ENCODE data around the gene APELA.
"Not testable (repeated sequence)": the region's sequence is repeated elsewhere in the genome, so short reads cannot be mapped to it uniquely, and the experiment has no call there.

Gene APELA, protein sequence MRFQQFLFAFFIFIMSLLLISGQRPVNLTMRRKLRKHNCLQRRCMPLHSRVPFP

DNA sequence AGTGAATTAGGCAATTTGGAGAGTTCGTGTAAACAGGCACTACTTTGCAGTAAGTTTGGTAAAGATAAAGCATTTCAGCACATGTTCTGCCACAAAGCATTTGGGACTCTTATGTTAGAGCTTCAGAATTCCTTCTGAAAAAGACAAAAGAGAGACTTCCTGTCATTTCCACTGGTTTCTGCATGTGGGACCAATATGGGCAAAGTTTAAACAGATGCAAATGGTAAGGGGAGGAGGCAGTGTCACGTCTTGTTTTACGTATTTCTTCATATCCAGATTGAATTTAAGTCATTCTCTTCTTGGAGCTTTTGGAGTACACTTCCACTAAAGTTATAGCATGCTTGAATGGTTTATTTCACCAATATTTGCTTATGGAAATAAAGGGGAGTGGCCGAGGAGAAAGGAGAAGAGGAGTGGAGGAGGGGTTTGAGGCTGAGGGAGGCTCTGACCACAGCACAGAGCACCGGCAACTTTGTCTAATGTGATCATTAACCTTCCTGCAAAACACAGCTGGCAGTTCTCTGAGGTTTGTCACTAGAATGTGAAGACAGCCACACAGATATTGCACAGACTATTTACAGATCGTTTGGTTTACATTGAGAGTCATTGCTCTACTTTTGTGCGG, at the start of gene APELA:
Gene APELA, plus strand, starts transcription at position 479 of the 625 bp plus-strand sequence. CDS start 154 bp downstream, outside the sequence.
- DNase-seq (no peak), ATAC-seq (no peak)

DNA sequence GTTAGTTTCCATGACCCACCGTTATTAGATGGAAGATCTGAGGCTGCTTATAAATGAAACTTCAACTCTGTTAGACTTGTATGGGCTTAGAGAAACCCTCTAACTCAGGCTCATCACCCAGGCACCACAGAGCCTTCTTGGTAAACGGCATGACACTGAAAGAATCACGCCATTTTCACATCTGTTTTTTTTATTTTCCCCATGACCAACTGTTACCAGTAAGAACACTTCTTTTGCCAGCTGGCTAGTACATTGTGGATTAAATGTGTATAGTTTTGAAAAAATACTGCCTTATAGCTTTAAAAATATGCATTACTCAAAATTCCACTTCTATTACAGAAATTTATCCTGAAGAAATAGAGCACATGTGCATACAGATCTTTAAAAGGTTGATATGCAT, 48.0 kb upstream of the APELA start:
- no peak for ATAC-seq

DNA sequence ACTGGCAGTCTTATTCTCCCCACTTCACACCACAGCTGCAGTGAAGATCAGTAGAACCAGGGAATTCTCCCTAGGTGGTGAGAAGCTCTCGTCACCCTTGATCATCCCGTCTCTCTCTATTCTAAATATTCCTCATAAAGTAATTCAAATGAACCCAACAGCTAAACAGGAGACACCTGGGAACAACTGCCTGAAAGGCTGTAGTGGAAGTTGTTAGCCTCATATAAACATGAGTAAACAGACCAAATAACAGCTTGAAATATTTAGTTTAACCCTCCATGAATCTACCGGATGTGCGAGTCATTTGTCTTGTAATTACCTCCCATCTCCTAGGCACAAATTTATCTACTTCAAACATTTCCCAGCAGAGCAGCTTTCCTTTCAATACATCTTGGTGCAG, 30.4 kb upstream of the APELA start:
- DNase-seq (no peak), ATAC-seq (no peak)

More for the DNA sequence above, 48.0 kb upstream of the APELA start:
- no peak for DNase-seq

DNA sequence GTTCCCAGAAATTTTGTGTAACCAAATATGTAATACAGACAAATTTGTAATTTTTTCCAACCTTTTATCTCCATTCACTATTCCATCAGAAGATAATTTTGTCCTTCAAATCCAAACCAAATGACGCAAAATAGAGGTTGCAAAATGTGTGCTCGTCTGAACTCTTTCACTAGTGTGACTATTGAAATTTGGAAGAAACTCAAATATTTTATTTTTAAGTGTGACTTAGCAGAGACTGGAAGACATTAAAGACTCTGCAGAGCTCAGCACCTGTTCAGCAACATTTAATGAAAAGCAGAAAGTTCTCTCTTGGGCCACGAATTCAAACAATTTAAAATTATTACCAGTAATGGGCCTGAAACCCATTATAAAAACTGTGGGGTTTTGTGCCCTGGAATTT, 30.0 kb upstream of the APELA start:
- ATAC-seq, result no peak
- DNase-seq, result no peak

DNA sequence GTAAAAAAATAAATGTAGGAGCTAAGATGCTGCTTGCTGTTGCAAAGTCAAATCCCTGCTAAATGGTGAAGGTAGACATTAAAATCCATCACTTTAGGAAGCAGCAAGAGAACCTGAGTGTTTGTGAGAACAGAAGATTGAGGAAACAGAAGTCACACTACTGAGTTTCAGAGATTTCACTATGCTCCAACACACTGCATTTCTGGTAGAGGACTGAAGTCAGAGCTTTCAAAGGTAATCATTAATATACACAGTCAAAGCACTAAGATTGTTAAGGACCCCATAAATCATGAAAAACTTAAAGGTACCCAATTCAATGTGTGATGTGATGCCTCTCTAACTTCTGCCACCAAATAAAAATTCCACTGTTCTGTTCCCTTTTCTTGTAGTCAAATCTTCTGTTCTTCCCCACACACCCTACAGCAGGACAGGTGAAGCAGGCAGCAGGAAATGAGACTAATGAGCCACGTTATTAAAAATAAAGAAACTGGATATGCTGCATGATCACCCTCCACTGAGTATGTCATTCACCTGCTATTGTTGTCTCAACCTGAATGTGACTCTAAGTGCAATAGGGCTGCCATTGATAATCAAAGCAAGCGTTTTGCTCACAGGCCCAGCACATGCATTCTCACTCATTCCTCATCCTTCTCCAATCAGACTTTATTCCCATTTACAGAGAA, 28.9 kb upstream of the APELA start:
- no peak for DNase-seq
- ATAC-seq, result no peak

GRCh38 chr4:164856396-164856795, 20.6 kb upstream of the APELA start:
- no peak for ATAC-seq
- no peak for DNase-seq

DNA sequence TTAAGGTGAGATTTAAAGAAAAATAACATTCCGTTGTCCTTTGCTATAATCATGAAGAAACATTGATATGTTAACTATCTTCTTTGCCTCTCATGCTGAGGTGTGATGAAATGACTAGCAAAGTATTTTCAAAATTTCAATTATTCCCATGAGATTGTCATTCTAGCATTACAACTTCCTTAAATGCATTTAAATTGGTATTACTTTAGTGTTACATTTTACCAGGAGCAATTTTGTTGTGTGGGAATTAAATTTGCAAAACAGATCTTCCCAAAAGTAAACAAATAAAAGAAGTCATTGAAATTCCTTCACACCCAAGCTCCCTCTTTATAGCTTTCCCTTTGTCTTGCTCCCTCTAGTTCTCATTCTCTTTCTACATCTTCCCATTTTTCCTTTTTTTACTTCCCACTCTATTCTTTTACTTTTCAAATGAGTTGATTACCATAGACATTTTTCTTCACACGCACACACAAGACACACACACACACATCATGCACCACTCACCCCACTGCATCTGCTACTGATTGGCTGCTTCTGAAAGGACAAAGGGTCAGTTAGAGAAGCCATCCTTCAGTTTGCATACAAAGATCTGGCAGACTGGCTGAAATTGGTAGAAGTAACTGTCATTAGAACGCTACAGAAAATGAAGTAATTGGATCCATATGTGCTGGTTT, 10.0 kb upstream of the APELA start:
- DNase-seq, result no peak
- ATAC-seq, result no peak

GRCh38 chr4:164871673-164872072, 5.3 kb upstream of the APELA start:
- ATAC-seq (no peak), DNase-seq (no peak)

DNA sequence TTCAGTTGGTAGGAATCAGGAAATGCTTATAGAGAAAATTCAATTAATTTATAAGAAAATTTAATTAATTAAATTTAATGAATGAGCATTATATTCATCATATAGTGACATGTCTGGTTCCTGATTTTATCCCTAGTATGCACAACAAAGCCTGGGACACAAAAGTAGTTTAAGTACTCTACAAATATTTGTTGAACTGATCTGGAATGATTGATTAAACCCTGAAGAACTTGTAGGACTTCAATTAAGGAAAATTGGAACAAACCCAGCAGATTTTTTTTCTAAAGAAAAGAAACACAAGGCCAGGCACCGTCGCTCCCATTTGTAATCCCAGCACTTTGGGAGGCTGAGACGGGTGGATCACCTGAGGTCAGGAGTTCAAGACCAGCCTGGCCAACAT, 4.5 kb upstream of the APELA start:
- no peak for DNase-seq
- ATAC-seq, result no peak

DNA sequence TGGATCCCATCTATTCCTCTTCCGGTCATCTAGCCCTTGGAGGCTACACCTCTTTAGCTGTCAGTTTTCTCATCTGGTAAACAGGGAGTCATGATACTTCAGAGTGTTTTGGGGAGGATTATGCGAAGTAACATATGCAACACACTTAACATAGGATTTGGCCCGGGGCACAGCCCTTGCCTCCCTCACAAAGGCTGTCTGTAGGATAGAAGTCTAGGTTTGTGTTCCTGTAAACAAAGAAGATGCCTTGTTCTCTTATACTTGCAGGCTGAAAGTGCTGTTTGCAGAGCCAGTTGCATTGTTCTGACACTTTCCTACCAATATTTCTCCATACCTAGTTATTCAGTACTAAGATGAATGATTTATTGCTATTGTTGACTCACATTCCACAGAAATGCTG, 2.2 kb upstream of the APELA start:
- ATAC-seq (no peak), DNase-seq (no peak)

DNA sequence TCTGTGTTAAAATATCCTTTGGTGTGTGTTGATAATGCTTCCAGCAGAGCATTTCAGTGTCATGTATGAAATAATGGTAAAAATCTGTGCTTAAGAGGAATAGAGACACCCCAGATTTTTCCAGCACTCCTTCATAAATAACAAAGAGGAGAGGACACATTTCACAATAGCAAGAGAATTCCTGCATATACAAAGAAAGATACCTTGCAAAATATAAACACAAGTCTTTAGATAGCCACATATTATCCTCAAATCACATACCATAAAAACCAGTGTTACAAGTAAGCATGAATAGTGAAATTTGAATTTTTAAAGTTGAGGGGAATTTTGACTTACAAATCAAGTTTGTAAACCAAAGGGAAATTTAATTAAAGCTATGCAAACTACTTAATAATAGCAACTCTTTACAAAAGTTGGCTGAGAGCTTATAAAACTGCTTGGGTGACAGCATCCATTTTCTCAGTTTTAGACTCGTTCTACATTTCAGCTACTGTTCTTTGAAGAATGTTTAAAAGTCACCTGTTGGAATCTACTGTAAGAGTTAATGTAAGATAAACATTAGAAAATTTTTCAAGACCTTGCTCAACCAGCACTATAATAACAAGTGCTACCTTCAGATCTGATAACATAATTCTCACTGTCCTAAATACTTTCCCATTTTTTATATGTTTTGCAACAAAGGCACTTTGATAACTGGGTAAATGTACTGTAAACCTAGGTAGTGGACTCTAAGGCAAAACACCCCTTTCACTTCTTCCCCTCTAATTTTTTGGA, 3.7 kb downstream of the APELA start:
- ATAC-seq, result no peak
- DNase-seq, result no peak

DNA sequence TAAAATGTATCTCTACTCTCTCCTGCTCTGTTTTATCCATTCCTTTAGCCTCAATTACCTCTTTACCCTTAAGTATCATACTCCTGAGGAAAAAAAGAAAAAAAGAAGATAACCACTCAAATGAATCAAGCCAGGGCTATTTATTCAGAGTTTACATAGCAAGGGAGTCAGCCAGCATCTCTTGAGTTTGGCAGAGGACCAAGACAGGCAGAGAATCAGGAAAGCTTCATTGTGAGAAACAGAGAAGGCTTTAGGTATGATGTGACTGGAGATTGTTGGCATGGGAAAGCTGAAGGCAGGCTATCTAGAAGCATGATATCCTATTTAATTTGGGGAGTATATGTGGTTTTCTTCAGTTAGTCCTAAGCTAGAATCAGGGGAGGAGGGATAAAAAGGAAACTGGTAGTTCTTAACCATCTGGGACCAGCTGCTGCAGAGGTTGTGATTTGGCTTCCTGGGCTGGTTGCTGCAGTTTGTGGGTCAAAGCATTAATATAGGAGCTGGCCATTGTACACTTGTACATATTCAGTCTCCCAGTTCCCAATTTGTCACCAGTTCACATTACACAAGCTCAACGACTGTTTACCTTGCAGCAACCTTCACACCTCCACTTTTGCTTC, 11.2 kb downstream of the APELA start:
- no peak for ATAC-seq

GRCh38 chr4:164890691-164891090, 13.7 kb downstream of the APELA start:
- DNase-seq, result no peak
- no peak for ATAC-seq

More for the DNA sequence above, 11.2 kb downstream of the APELA start:
- DNase-seq, result no peak

DNA sequence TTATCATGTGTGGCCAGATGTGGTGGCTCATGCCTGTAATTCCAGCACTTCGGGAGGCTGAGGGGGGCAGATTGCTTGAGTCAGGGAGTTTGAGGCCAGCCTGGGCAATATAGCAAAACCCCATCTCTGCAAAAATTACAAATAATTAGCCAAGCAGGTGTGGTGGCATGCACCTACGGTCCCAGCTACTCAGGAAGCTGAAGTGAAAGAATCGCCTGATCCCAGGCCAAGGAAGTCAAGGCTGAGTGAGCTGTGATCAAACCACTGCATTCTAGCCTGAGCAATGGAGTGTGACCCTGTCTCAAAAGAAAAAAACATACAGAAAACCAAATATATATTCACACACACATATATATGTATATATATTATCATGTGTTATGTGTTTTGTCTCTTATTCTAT, 15.0 kb downstream of the APELA start:
- DNase-seq, result no peak
- ATAC-seq, result no peak

- DNase-seq (no peak), ATAC-seq (no peak)
Observed at GRCh38 chr4:164894702-164895101, 17.7 kb downstream of the APELA start.

GRCh38 chr4:164902608-164903007, 25.6 kb downstream of the APELA start:
- DNase-seq, result no peak
- no peak for ATAC-seq

GRCh38 chr4:164904336-164904735, 27.4 kb downstream of the APELA start:
- DNase-seq, result no peak
- ATAC-seq, result no peak

DNA sequence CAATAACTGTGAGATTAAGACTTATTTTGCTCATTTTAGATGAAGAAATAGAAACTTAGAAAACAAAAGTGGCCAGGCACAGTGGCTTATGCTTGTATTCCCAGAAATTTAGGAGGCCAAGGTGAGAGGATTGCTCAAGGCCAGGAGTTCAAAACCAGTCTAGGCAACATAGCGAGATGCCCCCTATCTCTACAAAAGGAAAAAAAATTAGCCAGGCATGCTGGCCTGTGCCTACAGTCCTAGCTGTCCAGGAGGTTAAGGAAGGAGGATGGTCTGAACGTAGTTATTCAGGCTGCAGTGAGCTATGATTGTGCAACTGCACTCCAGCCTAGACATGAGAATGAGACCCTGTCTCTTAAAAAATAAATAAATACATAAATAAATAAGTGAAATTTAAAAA, 28.0 kb downstream of the APELA start:
- no peak for DNase-seq
- ATAC-seq, result no peak

GRCh38 chr4:164906368-164906767, 29.4 kb downstream of the APELA start:
- no peak for DNase-seq
- no peak for ATAC-seq

- not testable (repeated sequence) for ATAC-seq, DNase-seq
Observed at GRCh38 chr4:164913506-164913905, 36.5 kb downstream of the APELA start.

DNA sequence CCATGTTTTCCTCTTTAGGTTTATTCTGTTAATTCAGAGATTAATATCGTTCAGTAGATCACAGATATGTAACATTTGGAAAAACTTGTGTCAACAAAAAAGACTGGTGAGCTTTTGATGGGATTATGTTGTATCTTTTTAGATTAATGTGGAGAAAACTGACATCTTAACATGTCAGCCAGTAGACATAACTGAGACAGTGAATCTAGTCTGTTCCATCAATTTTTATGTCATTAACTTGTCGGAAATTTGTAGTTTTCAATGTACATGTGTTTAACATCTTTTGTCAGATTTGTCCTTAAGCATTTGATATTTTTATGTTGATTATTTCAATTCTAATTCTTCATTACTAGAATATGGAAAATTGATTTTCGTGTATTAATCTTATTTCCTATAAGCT, 42.0 kb downstream of the APELA start:
- ATAC-seq, result no peak
- DNase-seq, result no peak

DNA sequence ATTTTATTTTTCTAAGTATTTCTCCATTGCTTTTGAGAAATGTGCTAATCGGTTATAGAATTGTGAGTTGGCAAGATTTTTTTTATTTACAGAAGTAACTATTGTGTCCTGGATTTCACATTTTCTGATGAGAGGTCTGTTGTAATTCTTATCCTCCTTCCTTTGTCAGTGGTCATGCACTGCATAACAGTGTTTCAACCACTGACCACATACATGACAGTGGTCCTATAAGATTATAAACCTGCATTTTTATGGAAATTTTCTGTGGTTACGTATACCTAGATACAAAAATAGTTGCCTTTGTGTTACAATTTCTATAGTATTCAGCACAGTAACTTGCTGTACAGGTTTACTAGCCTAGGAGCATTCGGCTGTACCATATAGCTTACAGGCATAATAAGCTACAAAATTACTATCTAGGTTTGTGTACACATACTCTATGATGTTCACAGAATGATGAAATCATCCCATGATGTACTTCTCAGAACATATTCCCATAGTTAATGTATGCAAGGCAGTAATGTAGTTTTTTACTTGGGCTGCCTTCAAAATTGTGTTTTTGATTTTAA, 47.8 kb downstream of the APELA start:
- DNase-seq, result no peak
- ATAC-seq, result no peak

Measured in stimulated activated naive CD8-positive, alpha-beta T cell treated with anti-CD3 and anti-CD28 coated beads, Interleukin-15, Interleukin-2, amounts not matched to agents 100 U/mL and 50 U/mL, for 24 hours (primary cell).